GM10847 (cell line): ENCODE results near the gene RHCG.

Experiments used
- POLR2A ChIP-seq: IDR thresholded peaks from 2 replicates; pipeline ENCODE4 v1.6.1; 2011; ENCODE audit not compliant: insufficient read length; ENCODE audit errors: extremely low read depth

Gene RHCG

DNA sequence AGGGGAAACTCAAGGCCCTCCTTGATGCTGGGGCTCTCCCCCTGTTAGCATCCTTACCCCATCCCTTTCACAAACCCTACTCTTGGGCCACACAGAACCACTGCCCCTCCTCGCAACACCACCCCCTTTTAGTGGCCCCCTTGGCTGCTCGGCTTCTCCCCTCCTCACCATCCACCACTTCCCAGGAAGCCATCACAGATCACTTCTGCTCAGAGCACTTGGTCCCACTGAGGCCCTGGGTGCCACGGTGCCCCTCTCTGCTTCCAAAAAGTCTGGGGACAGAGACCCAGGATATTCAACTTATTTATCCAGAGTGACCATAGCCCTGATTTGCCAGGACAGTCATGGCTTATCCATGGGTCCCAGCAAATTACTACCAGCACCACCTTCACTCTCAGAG, 2.4 kb downstream of the RHCG start:
- TF ChIP-seq POLR2A = no peak

DNA sequence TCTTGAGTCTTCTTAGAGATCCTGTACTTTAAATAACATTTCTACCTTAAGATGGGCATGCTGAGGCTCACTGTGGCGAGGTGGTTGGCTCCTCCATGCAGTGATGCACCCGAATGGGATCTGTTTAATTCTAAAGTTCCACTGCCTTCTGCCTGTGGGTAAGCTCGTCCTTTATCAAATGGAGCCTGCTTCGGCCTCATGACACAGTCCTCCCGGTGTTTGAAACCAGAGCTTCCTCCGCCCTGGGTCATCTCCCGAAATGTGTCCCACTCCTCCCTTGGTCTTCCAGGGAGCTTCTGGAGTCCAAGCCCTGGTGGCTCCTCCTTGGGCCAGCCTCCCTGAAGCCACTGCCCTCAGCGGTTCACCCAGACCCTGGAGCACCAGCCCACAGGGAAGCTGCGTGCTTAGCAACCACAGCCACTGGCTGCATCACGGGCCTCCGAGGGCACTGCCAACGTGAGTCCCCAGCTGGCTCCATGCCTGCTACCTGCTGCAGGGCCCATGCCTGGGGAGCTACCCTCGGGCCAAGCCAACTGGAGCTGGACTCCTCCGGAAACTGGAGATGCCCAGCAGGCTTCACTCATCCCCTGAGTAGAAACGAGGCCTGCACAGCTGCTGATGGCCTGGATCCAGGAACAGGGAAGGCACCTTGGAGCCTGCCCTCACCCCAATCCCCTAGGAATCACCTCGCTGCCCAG, 3.3 kb downstream of the RHCG start:
- TF ChIP-seq POLR2A = no peak

- no peak for TF ChIP-seq POLR2A
These were observed 4.2 kb downstream of the RHCG start for GRCh38 chr15:89492111-89492641.

- no peak for TF ChIP-seq POLR2A
These were observed 5.5 kb downstream of the RHCG start for GRCh38 chr15:89490814-89491315.

- TF ChIP-seq POLR2A = no peak
These were observed 6.1 kb downstream of the RHCG start for GRCh38 chr15:89490081-89490813.

- no peak for TF ChIP-seq POLR2A
These were observed 7.0 kb downstream of the RHCG start for GRCh38 chr15:89489376-89489775.

GRCh38 chr15:89487791-89488190, 8.6 kb downstream of the RHCG start:
- TF ChIP-seq POLR2A = no peak

DNA sequence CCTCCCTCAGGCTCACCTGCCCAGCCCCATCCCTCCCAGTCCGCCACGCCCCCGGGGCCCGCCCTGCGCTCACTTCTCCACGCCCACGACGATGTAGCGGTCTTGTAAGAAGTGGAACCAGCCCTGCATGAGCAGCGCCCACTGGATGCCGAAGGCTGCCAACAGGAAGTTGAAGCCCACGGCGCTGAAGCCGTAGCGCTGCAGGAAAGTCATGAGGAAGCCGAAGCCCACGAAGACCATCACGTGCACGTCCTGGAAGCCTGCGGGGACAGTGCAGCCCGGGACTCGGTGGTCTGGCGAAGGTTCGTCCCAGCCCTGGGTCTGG, 9.7 kb downstream of the RHCG start:
- no peak for TF ChIP-seq POLR2A

DNA sequence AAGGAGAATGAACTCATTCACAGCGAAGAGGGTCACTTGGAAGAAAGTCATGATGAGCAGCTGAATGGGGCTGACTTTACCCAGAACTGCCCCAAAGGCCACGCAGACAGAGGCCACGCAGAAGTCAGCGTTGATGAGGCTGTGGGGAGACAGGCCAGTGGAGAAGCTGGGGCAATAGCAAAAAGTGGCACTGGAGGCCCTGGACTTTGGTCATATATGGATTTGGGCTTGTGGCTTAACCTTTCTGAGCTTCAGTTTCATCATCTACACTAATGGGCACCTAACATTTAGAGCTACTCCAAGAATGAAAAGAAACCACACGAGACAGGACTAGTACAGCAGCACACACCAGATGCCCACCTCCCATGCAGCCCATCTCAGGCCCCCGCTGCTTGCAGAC, 13.3 kb downstream of the RHCG start:
- TF ChIP-seq POLR2A = no peak

GRCh38 chr15:89482139-89482538, 14.2 kb downstream of the RHCG start:
- no peak for TF ChIP-seq POLR2A

- no peak for TF ChIP-seq POLR2A
These were observed 15.9 kb downstream of the RHCG start for GRCh38 chr15:89480505-89480904.

GRCh38 chr15:89479173-89479572, 17.2 kb downstream of the RHCG start:
- no peak for TF ChIP-seq POLR2A

DNA sequence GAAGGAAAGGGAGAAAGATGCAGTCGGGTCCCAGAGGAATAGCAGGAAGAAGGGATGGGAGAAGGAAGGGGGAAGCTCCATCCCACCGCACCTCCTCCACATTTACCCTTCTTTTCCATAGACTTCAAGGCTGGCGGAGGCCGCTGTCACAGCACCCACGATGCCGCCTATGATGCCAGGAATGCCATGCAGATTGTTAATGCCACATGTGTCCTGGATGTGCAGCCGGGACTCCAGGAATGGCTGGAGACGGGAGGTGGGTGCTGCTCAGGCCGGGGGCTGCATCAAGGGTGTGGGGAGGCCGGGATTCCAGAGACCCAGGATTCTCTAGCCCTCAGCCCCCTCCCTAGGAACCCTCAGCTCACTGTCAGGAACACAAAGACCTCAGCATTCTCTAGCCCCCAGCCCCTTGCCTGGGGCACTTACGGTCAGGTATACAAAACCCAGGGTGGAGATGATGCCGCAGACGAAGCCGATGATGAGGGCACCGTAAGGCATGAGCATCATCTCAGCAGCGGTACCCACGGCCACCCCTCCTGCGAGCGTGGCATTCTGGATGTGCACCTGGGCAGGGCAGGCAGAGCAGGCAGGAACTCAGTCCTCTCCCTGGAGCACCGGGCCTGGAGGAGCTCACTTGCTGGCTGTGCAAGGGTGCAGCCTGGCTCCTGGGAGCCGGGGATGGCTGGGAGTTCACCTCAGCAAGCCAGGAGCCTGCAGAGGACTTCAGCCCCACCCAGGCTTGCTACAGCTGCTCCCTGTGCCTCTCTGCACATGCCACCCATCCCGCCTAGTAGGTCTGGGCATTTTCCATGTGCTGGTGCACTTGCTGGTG, 18.8 kb downstream of the RHCG start:
- TF ChIP-seq POLR2A = no peak

DNA sequence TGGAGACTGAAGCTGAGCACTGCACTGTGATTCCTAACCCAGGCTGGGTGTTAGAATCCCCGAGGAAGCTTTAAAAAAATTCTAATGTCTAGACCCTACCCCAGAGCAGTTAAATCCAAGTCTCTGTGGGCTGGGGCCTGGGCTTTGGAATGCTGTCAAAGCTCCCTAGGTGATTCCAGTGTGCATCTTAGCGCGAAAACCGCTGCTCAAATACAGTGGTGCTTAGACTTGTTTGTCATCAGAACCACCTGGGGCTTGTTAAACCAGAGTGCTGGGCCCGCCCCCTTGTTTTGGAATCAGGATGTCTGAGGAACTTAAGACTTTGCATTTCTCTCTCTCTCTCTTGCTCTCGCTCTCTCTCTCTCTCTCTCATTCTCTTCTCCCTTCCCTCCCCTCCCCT, 20.7 kb downstream of the RHCG start:
- TF ChIP-seq POLR2A = no peak

DNA sequence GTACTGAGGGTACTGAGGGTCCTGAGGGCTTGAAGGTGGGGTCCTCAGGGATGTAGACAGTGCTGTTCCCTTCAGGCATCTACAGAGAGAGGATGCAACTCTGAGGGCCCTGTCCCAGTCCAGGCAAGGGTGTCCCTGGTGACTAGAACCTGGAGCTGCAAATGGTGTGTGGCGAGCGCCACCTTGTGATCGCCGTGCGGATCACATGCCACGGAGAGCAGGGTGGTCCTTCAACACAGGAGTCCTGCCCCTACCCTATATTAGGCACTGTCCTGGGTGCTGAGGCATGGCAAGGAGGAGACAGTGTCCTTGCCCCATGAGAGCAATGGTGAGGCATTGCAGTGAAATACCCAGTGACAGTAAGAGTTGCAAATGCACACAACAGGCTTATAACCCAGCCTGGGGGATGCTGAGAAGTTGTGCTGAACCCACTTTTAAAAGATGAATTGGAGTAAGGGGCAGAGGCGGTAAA, 23.6 kb downstream of the RHCG start:
- no peak for TF ChIP-seq POLR2A
